Lower leg skin (tissue), 4 donors: ENCODE measurements around the gene TXNIP. TPM values are rescaled to one million over a fixed set of nuclear protein-coding genes. Genes with fewer than 3 reads are reported as not detected.

Source experiments
- DNase-seq, 2 donors: peaks; one replicate each; pipeline ENCODE4 v3.0.0-alpha.2; 2019; ENCODE audit warnings: low spot score in 2 of 2
- H3K4me3 ChIP-seq: fragments of 200-600 bp; sonication (generic); 2 replicates; pipeline ENCODE4 v1.5.1; 2017; ENCODE audit warnings: mild to moderate bottlenecking, low read depth; ENCODE audit not compliant: poor library complexity, severe bottlenecking
- CTCF ChIP-seq, 3 donors: fragments of 450-650 bp; IDR thresholded peaks; one replicate each; pipeline ENCODE4 v1.5.1; 2016; ENCODE audit warnings: antibody characterized with exemption in 3 of 3, mild to moderate bottlenecking in 3 of 3, moderate library complexity in 2 of 3
- POLR2A ChIP-seq, 2 donors: fragments of 450-650 bp; IDR thresholded peaks; one replicate each; pipeline ENCODE4 v1.6.1; 2016 to 2017; ENCODE audit warnings: antibody characterized with exemption in 2 of 2, mild to moderate bottlenecking in 1 of 2, moderate library complexity in 1 of 2
- WGBS, 2 donors: methylation state at CpG; one replicate each; pipeline ENCODE4 v1.1.5; 2018; 5-methylcytosine and 5-hydroxymethylcytosine counted together
- intact Hi-C: fragments of 100-400 bp; cut with DNase I; formaldehyde crosslinking; loops from one replicate; pipeline ENCODE4 v1.15.0; 2023; ENCODE audit warnings: low total_unique reads
- total RNA-seq, 4 donors: library from RNA; depleted of rRNA; stranded (reverse); fragments of >200 nt; gene quantifications; one replicate each; pipeline ENCODE4 v1.1.0, GENCODE V29; 2016

The TXNIP gene
- total RNA-seq, 4 donors from 2014 or later, result 2,445 to 6,877 (median 3,895) TPM

GRCh38 chr1:145949219-145949618 lies 47.2 kb downstream of the TXNIP start:
- no peak overlapping the region for H3K4me3 ChIP-seq
- TF ChIP-seq CTCF (IDR thresholded peaks at IDR 0.05), result no peak
- no peak for TF ChIP-seq POLR2A (IDR thresholded peaks at IDR 0.05)
- intact Hi-C loops, result no loop called here
- DNase-seq, result no peak
- 87 to 90% methylated on average over 4 of the region's 4 CpGs for WGBS, 2 donors

- H3K4me3 ChIP-seq, result no peak overlapping the region
- WGBS, 2 donors, result 83 to 84% methylated on average over 4 of the region's 4 CpGs
- intact Hi-C loops, result no loop called here
- no peak for TF ChIP-seq POLR2A (IDR thresholded peaks at IDR 0.05)
- TF ChIP-seq CTCF (IDR thresholded peaks at IDR 0.05), result no peak
- DNase-seq, result no peak
Measured at GRCh38 chr1:145947551-145947950, 48.8 kb downstream of the TXNIP start.

- no peak for DNase-seq
- intact Hi-C loops, result no loop called here
- TF ChIP-seq POLR2A (IDR thresholded peaks at IDR 0.05) (no peak), CTCF (IDR thresholded peaks at IDR 0.05) (no peak)
- H3K4me3 ChIP-seq, result no peak overlapping the region
- 95 to 96% methylated on average over 4 of the region's 4 CpGs for WGBS, 2 donors
Measured at GRCh38 chr1:145946477-145946986, 49.8 kb downstream of the TXNIP start.

- 89 to 97% methylated on average over 3 of the region's 3 CpGs for WGBS, 2 donors
- intact Hi-C loops, result no loop called here
- TF ChIP-seq CTCF (IDR thresholded peaks at IDR 0.05) (no peak), POLR2A (IDR thresholded peaks at IDR 0.05) (no peak)
- DNase-seq, result no peak
- H3K4me3 ChIP-seq, result no peak overlapping the region
Measured at GRCh38 chr1:145944532-145944931, 51.8 kb downstream of the TXNIP start.

GRCh38 chr1:145942871-145943270 lies 53.5 kb downstream of the TXNIP start:
- 60 to 70% methylated on average over 6 of the region's 6 CpGs for WGBS, 2 donors
- TF ChIP-seq POLR2A (IDR thresholded peaks at IDR 0.05), result no peak
- TF ChIP-seq CTCF (IDR thresholded peaks at IDR 0.05), result no peak
- intact Hi-C loops, result no loop called here
- H3K4me3 ChIP-seq, result no peak overlapping the region
- no peak for DNase-seq

Other genes starting within 250 kb of the TXNIP start
- gene RNF115, start 172.5 kb downstream of the TXNIP start, total RNA-seq, result 10 to 100 TPM in 2 of 4 donors, 1 to 10 TPM in 2; 7.0 to 12.8 (median 9.3) TPM
- 10 to 100 TPM; 25.1 to 31.3 (median 27.0) TPM for gene POLR3C, start 172.4 kb downstream of the TXNIP start, total RNA-seq
- gene NUDT17, start 150.9 kb downstream of the TXNIP start, total RNA-seq, result 1 to 10 TPM in 3 of 4 donors, under 1 TPM in 1; 0.25 to 5.0 (median 2.5) TPM
- 10 to 100 TPM; 22.8 to 47.7 (median 33.0) TPM for gene PIAS3, start 137.5 kb downstream of the TXNIP start, total RNA-seq
- 10 to 100 TPM; 32.2 to 68.6 (median 48.4) TPM for gene ANKRD35, start 110.7 kb downstream of the TXNIP start, total RNA-seq
- 1 to 10 TPM; 1.8 to 3.6 (median 2.6) TPM for gene ITGA10, start 86.5 kb downstream of the TXNIP start, total RNA-seq
- 10 to 100 TPM; 27.0 to 47.1 (median 30.2) TPM for gene PEX11B, start 77.9 kb downstream of the TXNIP start, total RNA-seq
- 100 to 1,000 TPM; 120 to 176 (median 149) TPM for gene RBM8A, start 69.1 kb downstream of the TXNIP start, total RNA-seq
- 10 to 100 TPM in 1 of 4 donors, 1 to 10 TPM in 3; 4.6 to 14.2 (median 7.7) TPM for gene LIX1L, start 38.6 kb downstream of the TXNIP start, total RNA-seq
- 1 to 10 TPM in 1 of 4 donors, under 1 TPM in 3; 0.12 to 1.3 (median 0.39) TPM for gene ANKRD34A, start 32.0 kb downstream of the TXNIP start, total RNA-seq
- gene POLR3GL, start 31.9 kb downstream of the TXNIP start, total RNA-seq, result 10 to 100 TPM; 10.6 to 15.3 (median 14.2) TPM
- not detected for gene HJV, start 25.2 kb upstream of the TXNIP start, total RNA-seq
- gene NBPF10, start 148.2 kb upstream of the TXNIP start, total RNA-seq, result 1 to 10 TPM; 1.5 to 2.4 (median 1.9) TPM
- 10 to 100 TPM; 71.6 to 92.9 (median 83.8) TPM for gene NOTCH2NLA, start 232.4 kb upstream of the TXNIP start, total RNA-seq